CD14-positive monocyte (primary cell): ENCODE data around the gene SGCD. TPM values are rescaled to one million over a fixed set of nuclear protein-coding genes. Genes with fewer than 3 reads are reported as not detected.

Experiments used
- DNase-seq, 3 donors: peaks; one replicate each; pipeline ENCODE4 v3.0.0-alpha.2; 2011 to 2022
- H2AFZ ChIP-seq: 2 replicates; pipeline ENCODE4 v1.6.0; 2012; ENCODE audit warnings: mild to moderate bottlenecking, low read depth, low read length, inconsistent platforms; ENCODE audit not compliant: insufficient read depth, poor library complexity, severe bottlenecking
- H3K27ac ChIP-seq, 2 donors: 1 replicate in 1 of 2; 2 replicates in 1 of 2; pipeline ENCODE4 v1.5.1; 2012 to 2013; ENCODE audit warnings: low read length in 2 of 2, control low read depth in 1 of 2, inconsistent platforms in 1 of 2, low read depth in 1 of 2, mild to moderate bottlenecking in 1 of 2
- H3K27me3 ChIP-seq, 2 donors: one replicate each; pipeline versions ENCODE4 v1.6.0 to v1.6.1; 2011 to 2013; ENCODE audit warnings: low read length in 2 of 2; ENCODE audit not compliant: control insufficient read depth in 2 of 2, insufficient read depth in 2 of 2
- H3K36me3 ChIP-seq, 2 donors: replicated peaks in 1 of 2; 1 replicate in 1 of 2; 2 replicates in 1 of 2; pipeline versions ENCODE4 v1.5.1 to v1.6.1; 2012 to 2013; ENCODE audit warnings: low read length in 2 of 2, control low read depth in 1 of 2, inconsistent platforms in 1 of 2, mild to moderate bottlenecking in 1 of 2; ENCODE audit not compliant: insufficient read depth in 2 of 2, control insufficient read depth in 1 of 2
- H3K4me1 ChIP-seq, 2 donors: 1 replicate in 1 of 2; 2 replicates in 1 of 2; pipeline versions ENCODE4 v1.5.1 to v1.6.1; 2012 to 2013; ENCODE audit warnings: low read length in 2 of 2, control low read depth in 1 of 2, inconsistent platforms in 1 of 2, mild to moderate bottlenecking in 1 of 2, moderate library complexity in 1 of 2; ENCODE audit not compliant: insufficient read depth in 2 of 2, control insufficient read depth in 1 of 2
- H3K4me2 ChIP-seq: replicated peaks from 2 replicates; pipeline ENCODE3; 2012; ENCODE audit warnings: low read length, moderate library complexity, mild to moderate bottlenecking; ENCODE audit not compliant: poor library complexity, severe bottlenecking; ENCODE audit errors: extremely low read depth
- H3K4me3 ChIP-seq, 3 experiments: fragments of 200-600 bp in 1 of 3; sonication (generic) in 1 of 3; replicated peaks in 1 of 3; 1 replicate in 2 of 3; 2 replicates in 1 of 3; pipeline ENCODE4 v1.5.1; 2011 to 2013; ENCODE audit warnings: low read length in 3 of 3, mild to moderate bottlenecking in 3 of 3, control low read depth in 2 of 3, low read depth in 2 of 3, inconsistent platforms in 1 of 3, moderate library complexity in 1 of 3
- H3K79me2 ChIP-seq: 2 replicates; pipeline ENCODE4 v1.6.0; 2012; ENCODE audit warnings: mild to moderate bottlenecking, control low read depth, inconsistent platforms, low read length, moderate library complexity; ENCODE audit not compliant: insufficient read depth
- H3K9ac ChIP-seq: 2 replicates; pipeline ENCODE4 v1.6.0; 2017; ENCODE audit warnings: low read length, mild to moderate bottlenecking; ENCODE audit not compliant: insufficient read depth, poor library complexity, severe bottlenecking
- H3K9me3 ChIP-seq, 2 donors: replicated peaks in 1 of 2; 1 replicate in 1 of 2; 2 replicates in 1 of 2; pipeline versions ENCODE4 v1.5.1 to v1.6.1; 2012 to 2013; ENCODE audit warnings: low read length in 2 of 2, control low read depth in 1 of 2; ENCODE audit not compliant: control insufficient read depth in 1 of 2, insufficient read depth in 1 of 2
- H4K20me1 ChIP-seq: 2 replicates; pipeline ENCODE4 v1.6.0; 2012; ENCODE audit warnings: mild to moderate bottlenecking, low read length, control low read depth, moderate library complexity; ENCODE audit not compliant: insufficient read depth
- H3K27ac Mint-ChIP-seq, 7 donors: one replicate each; pipeline ENCODE4 v1.8.0; 2020; ENCODE audit warnings: mild to moderate bottlenecking in 7 of 7, mixed read lengths in 7 of 7, moderate library complexity in 6 of 7, inconsistent platforms in 2 of 7
- H3K27me3 Mint-ChIP-seq, 3 donors: one replicate each; pipeline ENCODE4 v1.8.0; 2021 to 2022; ENCODE audit warnings: low read depth in 3 of 3, mild to moderate bottlenecking in 3 of 3, mixed read lengths in 3 of 3, moderate library complexity in 3 of 3, inconsistent platforms in 1 of 3
- H3K36me3 Mint-ChIP-seq, 2 donors: one replicate each; pipeline ENCODE4 v1.8.0; 2020; ENCODE audit warnings: mixed read lengths in 2 of 2, inconsistent platforms in 1 of 2, mild to moderate bottlenecking in 1 of 2
- H3K4me1 Mint-ChIP-seq: one replicate; pipeline ENCODE4 v1.8.0; 2020; ENCODE audit warnings: mild to moderate bottlenecking, mixed read lengths
- H3K4me3 Mint-ChIP-seq, 2 donors: one replicate each; pipeline ENCODE4 v1.8.0; 2020; ENCODE audit warnings: mild to moderate bottlenecking in 2 of 2, mixed read lengths in 2 of 2, moderate library complexity in 1 of 2
- H3K9me3 Mint-ChIP-seq, 7 donors: one replicate each; pipeline ENCODE4 v1.8.0; 2020 to 2022; ENCODE audit warnings: mixed read lengths in 7 of 7, mild to moderate bottlenecking in 6 of 7, moderate library complexity in 6 of 7, inconsistent platforms in 2 of 7
- WGBS: methylation state at CpG from one replicate; pipeline ENCODE4 v1.1.5; 2013; ENCODE audit warnings: missing lambda C conversion rate; ENCODE audit not compliant: insufficient coverage; 5-methylcytosine and 5-hydroxymethylcytosine counted together
- intact Hi-C, 2 donors: fragments of 100-400 bp; cut with micrococcal nuclease; formaldehyde crosslinking; loops; one replicate each; pipeline versions ENCODE4 v1.15.0 to v1.15.1; 2023
- polyA plus RNA-seq, 3 donors: library from polyadenylated mRNA; depleted of rRNA in 1 of 3; unstranded in 2 of 3; stranded (reverse) in 1 of 3; fragments of 300-500 nt in 2 of 3; fragments of >200 nt in 1 of 3; fragmentation: Illumina TruSeq in 2 of 3; gene quantifications; 1 replicate in 2 of 3; 2 replicates in 1 of 3; pipeline ENCODE4 v1.2.3, GENCODE V29; 2012 to 2021
- small RNA-seq: library from RNA; depleted of rRNA; stranded (forward); fragments of <200 nt; gene quantifications from one replicate; pipeline ENCODE3, GENCODE V24; 2012; ENCODE audit warnings: low read depth; ENCODE audit not compliant: insufficient read length
- TF ChIP-seq, protein P1 (sequence below): fragments of 200-600 bp; IDR thresholded peaks from one replicate; pipeline ENCODE4 v1.8.0; 2022; ENCODE audit warnings: antibody characterized with exemption, mild to moderate bottlenecking

Gene SGCD
- polyA plus RNA-seq, 3 donors: not detected

DNA sequence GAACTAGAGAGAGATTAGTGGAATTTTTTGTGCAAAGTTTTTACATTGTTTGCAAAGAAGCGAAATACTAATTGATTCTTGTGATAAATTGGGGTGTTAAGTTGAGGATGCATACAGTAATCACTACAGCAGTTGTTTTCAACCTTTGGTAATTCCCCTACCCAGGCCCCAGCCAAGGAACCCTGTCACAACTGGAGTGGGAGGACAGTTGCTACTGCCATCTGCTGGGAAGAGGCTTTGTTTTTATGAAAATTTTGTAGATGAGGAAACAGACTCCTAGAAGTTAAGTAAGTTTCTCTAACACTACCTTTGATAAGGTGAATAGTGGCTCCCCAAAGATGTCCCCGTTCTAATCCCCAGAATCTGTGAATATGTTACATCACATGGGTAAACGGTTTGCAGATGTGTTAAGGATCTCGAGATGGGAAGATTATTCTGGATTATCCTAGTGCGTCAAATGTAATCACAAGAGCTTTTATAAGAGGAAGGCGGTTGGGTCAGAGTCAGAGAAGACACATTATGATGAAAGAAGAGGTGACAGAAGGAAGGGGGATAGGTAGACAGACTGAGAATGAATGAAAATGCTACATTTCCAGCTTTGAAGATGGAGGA, 489.1 kb downstream of the SGCD start:
- H3K4me1 Mint-ChIP-seq: no peaks in the 10 kb centered on the region
- Histone ChIP-seq H3K27ac (no peak overlapping the region), H3K4me2 (no peak overlapping the region), H3K27me3 (no peaks in the 10 kb centered on the region), H3K79me2 (no peaks in the 10 kb centered on the region), H2AFZ (no peak overlapping the region), H3K36me3 (no peaks in the 10 kb centered on the region), H3K9ac (no peak overlapping the region), H4K20me1 (no peaks in the 10 kb centered on the region), H3K4me1 (no peaks in the 10 kb centered on the region), H3K4me3 (no peak overlapping the region), H3K9me3 (no peaks in the 10 kb centered on the region)
- 86% methylated on average over 4 of the region's 6 CpGs for WGBS
- DNase-seq: no peak
- intact Hi-C loops: no loop called here
- no peak overlapping the region for H3K27ac Mint-ChIP-seq
- H3K36me3 Mint-ChIP-seq: no peaks in the 10 kb centered on the region
- TF ChIP-seq, protein P1, sequence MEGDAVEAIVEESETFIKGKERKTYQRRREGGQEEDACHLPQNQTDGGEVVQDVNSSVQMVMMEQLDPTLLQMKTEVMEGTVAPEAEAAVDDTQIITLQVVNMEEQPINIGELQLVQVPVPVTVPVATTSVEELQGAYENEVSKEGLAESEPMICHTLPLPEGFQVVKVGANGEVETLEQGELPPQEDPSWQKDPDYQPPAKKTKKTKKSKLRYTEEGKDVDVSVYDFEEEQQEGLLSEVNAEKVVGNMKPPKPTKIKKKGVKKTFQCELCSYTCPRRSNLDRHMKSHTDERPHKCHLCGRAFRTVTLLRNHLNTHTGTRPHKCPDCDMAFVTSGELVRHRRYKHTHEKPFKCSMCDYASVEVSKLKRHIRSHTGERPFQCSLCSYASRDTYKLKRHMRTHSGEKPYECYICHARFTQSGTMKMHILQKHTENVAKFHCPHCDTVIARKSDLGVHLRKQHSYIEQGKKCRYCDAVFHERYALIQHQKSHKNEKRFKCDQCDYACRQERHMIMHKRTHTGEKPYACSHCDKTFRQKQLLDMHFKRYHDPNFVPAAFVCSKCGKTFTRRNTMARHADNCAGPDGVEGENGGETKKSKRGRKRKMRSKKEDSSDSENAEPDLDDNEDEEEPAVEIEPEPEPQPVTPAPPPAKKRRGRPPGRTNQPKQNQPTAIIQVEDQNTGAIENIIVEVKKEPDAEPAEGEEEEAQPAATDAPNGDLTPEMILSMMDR: no peak
- no peak overlapping the region for H3K4me3 Mint-ChIP-seq
- H3K9me3 Mint-ChIP-seq: peaks cover 0 to 4% (median 0%) of the 10 kb centered on the region in 7 donors
- peaks cover 0 to 2% (median 1%) of the 10 kb centered on the region in 3 donors for H3K27me3 Mint-ChIP-seq

Small RNA genes lying within 50 kb of the gene (small RNA-seq; reads per million reads assigned to genes)
- gene AC027308.1 (not detected), gene RNU6-556P (not detected)
